Measurements from ENCODE around the gene TICAM2. TPM values are rescaled to one million over a fixed set of nuclear protein-coding genes. Genes with fewer than 3 reads are reported as not detected.

The TICAM2 gene
- total and polyA plus RNA-seq, 2 experiments from 2014 or later: 2.1 to 2.5 TPM

GRCh38 chr5:115577741-115578140 is 24.5 kb downstream of the TICAM2 start:
- DNase-seq (ENCODE audit: low spot score): no peak
- Histone ChIP-seq H3K27ac (no peak overlapping the region), H3K4me1 (ENCODE audit: insufficient read depth) (no peaks in the 10 kb centered on the region), H3K79me2 (no peaks in the 10 kb centered on the region), H3K36me3 (replicated peaks; ENCODE audit: insufficient read depth, low read depth) (no peaks in the 10 kb centered on the region), H3K4me3 (no peak overlapping the region), H2AFZ (no peak overlapping the region), H3K4me2 (no peak overlapping the region), H3K9me3 (ENCODE audit: low read depth) (no peaks in the 10 kb centered on the region), H3K27me3 (no peaks in the 10 kb centered on the region), H4K20me1 (ENCODE audit: insufficient read depth, poor library complexity, severe bottlenecking) (no peaks in the 10 kb centered on the region), H3K9me2 (replicated peaks; ENCODE audit: insufficient read depth) (no peaks in the 10 kb centered on the region)
- TF ChIP-seq EZH2phosphoT487 (IDR thresholded peaks at IDR 0.05; ENCODE audit: low read depth, severe bottlenecking, unreplicated experiment) (no peak), EZH2 (IDR thresholded peaks at IDR 0.05; ENCODE audit: borderline replicate concordance) (no peak)
- TF ChIP-seq, protein P1, sequence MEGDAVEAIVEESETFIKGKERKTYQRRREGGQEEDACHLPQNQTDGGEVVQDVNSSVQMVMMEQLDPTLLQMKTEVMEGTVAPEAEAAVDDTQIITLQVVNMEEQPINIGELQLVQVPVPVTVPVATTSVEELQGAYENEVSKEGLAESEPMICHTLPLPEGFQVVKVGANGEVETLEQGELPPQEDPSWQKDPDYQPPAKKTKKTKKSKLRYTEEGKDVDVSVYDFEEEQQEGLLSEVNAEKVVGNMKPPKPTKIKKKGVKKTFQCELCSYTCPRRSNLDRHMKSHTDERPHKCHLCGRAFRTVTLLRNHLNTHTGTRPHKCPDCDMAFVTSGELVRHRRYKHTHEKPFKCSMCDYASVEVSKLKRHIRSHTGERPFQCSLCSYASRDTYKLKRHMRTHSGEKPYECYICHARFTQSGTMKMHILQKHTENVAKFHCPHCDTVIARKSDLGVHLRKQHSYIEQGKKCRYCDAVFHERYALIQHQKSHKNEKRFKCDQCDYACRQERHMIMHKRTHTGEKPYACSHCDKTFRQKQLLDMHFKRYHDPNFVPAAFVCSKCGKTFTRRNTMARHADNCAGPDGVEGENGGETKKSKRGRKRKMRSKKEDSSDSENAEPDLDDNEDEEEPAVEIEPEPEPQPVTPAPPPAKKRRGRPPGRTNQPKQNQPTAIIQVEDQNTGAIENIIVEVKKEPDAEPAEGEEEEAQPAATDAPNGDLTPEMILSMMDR (IDR thresholded peaks at IDR 0.05; ENCODE audit: poor library complexity): no peak
- WGBS (ENCODE audit: low lambda C conversion rate, missing lambda C conversion rate): 94% methylated on average over 6 of the region's 6 CpGs

GRCh38 chr5:115577329-115577728 is 24.9 kb downstream of the TICAM2 start:
- H3K79me2 ChIP-seq: no peaks in the 10 kb centered on the region

GRCh38 chr5:115575167-115576070 is 26.9 kb downstream of the TICAM2 start:
- no peaks in the 10 kb centered on the region for H4K20me1 ChIP-seq (ENCODE audit: insufficient read depth, poor library complexity, severe bottlenecking)
- no peak overlapping the region for H3K4me2 ChIP-seq
- no peak overlapping the region for H3K4me3 ChIP-seq
- TF ChIP-seq, protein P1 (IDR thresholded peaks at IDR 0.05; ENCODE audit: poor library complexity): no peak
- no peak for TF ChIP-seq EZH2phosphoT487 (IDR thresholded peaks at IDR 0.05; ENCODE audit: low read depth, severe bottlenecking, unreplicated experiment)
- no peak for TF ChIP-seq EZH2 (IDR thresholded peaks at IDR 0.05; ENCODE audit: borderline replicate concordance)
- H3K9me3 ChIP-seq (ENCODE audit: low read depth): no peaks in the 10 kb centered on the region
- no peak overlapping the region for H2AFZ ChIP-seq
- no peak overlapping the region for H3K27ac ChIP-seq
- no peaks in the 10 kb centered on the region for H3K27me3 ChIP-seq
- WGBS (ENCODE audit: low lambda C conversion rate, missing lambda C conversion rate): 71% methylated on average over 5 of the region's 5 CpGs
- H3K79me2 ChIP-seq: no peaks in the 10 kb centered on the region
- DNase-seq (ENCODE audit: low spot score): no peak
- no peaks in the 10 kb centered on the region for H3K9me2 ChIP-seq (replicated peaks; ENCODE audit: insufficient read depth)
- no peaks in the 10 kb centered on the region for H3K36me3 ChIP-seq (replicated peaks; ENCODE audit: insufficient read depth, low read depth)
- H3K4me1 ChIP-seq (ENCODE audit: insufficient read depth): no peaks in the 10 kb centered on the region

More at GRCh38 chr5:115577329-115577728, 24.9 kb downstream of the TICAM2 start:
- Histone ChIP-seq H3K36me3 (replicated peaks; ENCODE audit: insufficient read depth, low read depth) (no peaks in the 10 kb centered on the region), H3K4me2 (no peak overlapping the region), H3K4me1 (ENCODE audit: insufficient read depth) (no peaks in the 10 kb centered on the region), H3K9me3 (ENCODE audit: low read depth) (no peaks in the 10 kb centered on the region), H3K27ac (no peak overlapping the region), H4K20me1 (ENCODE audit: insufficient read depth, poor library complexity, severe bottlenecking) (no peaks in the 10 kb centered on the region), H3K27me3 (no peaks in the 10 kb centered on the region), H3K4me3 (no peak overlapping the region), H2AFZ (no peak overlapping the region), H3K9me2 (replicated peaks; ENCODE audit: insufficient read depth) (no peaks in the 10 kb centered on the region)
- DNase-seq (ENCODE audit: low spot score): no peak
- TF ChIP-seq, protein P1 (IDR thresholded peaks at IDR 0.05; ENCODE audit: poor library complexity): no peak
- 83% methylated on average over 2 of the region's 2 CpGs for WGBS (ENCODE audit: low lambda C conversion rate, missing lambda C conversion rate)

All from hepatocyte (in vitro differentiated cells).